Esophagus squamous epithelium (tissue), 5 donors: Measurements from ENCODE around the gene P2RX2. TPM values are rescaled to one million over a fixed set of nuclear protein-coding genes. Genes with fewer than 3 reads are reported as not detected.

Experiments
- DNase-seq: peaks from one replicate; lab custom pipeline; 2025; lab: John Stamatoyannopoulos, UW
- H3K27ac ChIP-seq, 4 donors: fragments of 200-600 bp; sonication (generic); one replicate each; pipeline ENCODE4 v1.5.1; 2016 to 2019; ENCODE audit warnings: mild to moderate bottlenecking in 1 of 4
- H3K27me3 ChIP-seq, 4 donors: fragments of 200-600 bp; sonication (generic); 1 replicate in 3 of 4; 2 replicates in 1 of 4; pipeline versions ENCODE4 v1.5.1 to v1.6.0; 2017 to 2021; ENCODE audit warnings: antibody characterized with exemption in 1 of 4
- H3K36me3 ChIP-seq, 3 donors: fragments of 200-600 bp; sonication (generic); one replicate each; pipeline ENCODE4 v1.5.1; 2016 to 2019
- H3K4me1 ChIP-seq, 3 donors: fragments of 200-600 bp; sonication (generic); one replicate each; pipeline ENCODE4 v1.5.1; 2017 to 2019
- H3K4me3 ChIP-seq, 4 donors: fragments of 200-600 bp; sonication (generic); 1 replicate in 3 of 4; 2 replicates in 1 of 4; pipeline ENCODE4 v1.5.1; 2016 to 2019; ENCODE audit warnings: mild to moderate bottlenecking in 2 of 4, moderate library complexity in 1 of 4
- H3K9me3 ChIP-seq, 3 donors: fragments of 200-600 bp; sonication (generic); one replicate each; pipeline ENCODE4 v1.5.1; 2016 to 2019
- CTCF ChIP-seq, 6 experiments: fragments of 450-650 bp in 4 of 6; fragments of 200-600 bp in 2 of 6; sonication (generic) in 2 of 6; IDR thresholded peaks; one replicate each; pipeline ENCODE4 v1.5.1; 2016 to 2019; ENCODE audit warnings: antibody characterized with exemption in 6 of 6, mild to moderate bottlenecking in 4 of 6, moderate library complexity in 4 of 6
- POLR2A ChIP-seq, 4 donors: fragments of 450-650 bp; IDR thresholded peaks; one replicate each; pipeline ENCODE4 v1.6.1; 2017; ENCODE audit warnings: antibody characterized with exemption in 4 of 4, mild to moderate bottlenecking in 4 of 4, moderate library complexity in 3 of 4
- WGBS, 2 donors: methylation state at CpG; one replicate each; pipeline ENCODE4 v1.1.5; 2018; 5-methylcytosine and 5-hydroxymethylcytosine counted together
- intact Hi-C: fragments of 100-400 bp; cut with DNase I; formaldehyde crosslinking; loops from one replicate; pipeline ENCODE4 v1.15.0; 2022
- total RNA-seq, 4 donors: library from RNA; depleted of rRNA; stranded (reverse); fragments of >200 nt; gene quantifications; one replicate each; pipeline ENCODE4 v1.1.0, GENCODE V29; 2016
- donor health status: DM: yes; HTN: yes; CAD: no.

The P2RX2 gene
- total RNA-seq, 4 donors from 2014 or later: 0.35 to 8.0 TPM; not detected in 2

- Histone ChIP-seq H3K27ac (no peak overlapping the region), H3K36me3 (peaks cover 15 to 100% (median 21%) of the 10 kb centered on the region in 3 donors), H3K9me3 (no peaks in the 10 kb centered on the region), H3K27me3 (no peaks in the 10 kb centered on the region), H3K4me1 (no peaks in the 10 kb centered on the region), H3K4me3 (no peak overlapping the region)
- intact Hi-C loops: no loop called here
- DNase-seq: no peak
- no peak for TF ChIP-seq POLR2A (IDR thresholded peaks at IDR 0.05)
- no peak for TF ChIP-seq CTCF (IDR thresholded peaks at IDR 0.05)
- 57 to 74% methylated on average over 5 of the region's 5 CpGs for WGBS, 2 donors
Observed at GRCh38 chr12:132660052-132660451, 41.5 kb downstream of the P2RX2 start.

- intact Hi-C loops: no loop called here
- Histone ChIP-seq H3K27me3 (no peaks in the 10 kb centered on the region), H3K27ac (no peak overlapping the region), H3K4me1 (no peaks in the 10 kb centered on the region), H3K9me3 (no peaks in the 10 kb centered on the region), H3K36me3 (peaks cover 15 to 100% (median 21%) of the 10 kb centered on the region in 3 donors), H3K4me3 (no peak overlapping the region)
- WGBS, 2 donors: 84 to 95% methylated on average over 6 to 9 of the region's 11 CpGs
- TF ChIP-seq POLR2A (IDR thresholded peaks at IDR 0.05) (no peak), CTCF (IDR thresholded peaks at IDR 0.05) (no peak)
- no peak for DNase-seq
Observed at GRCh38 chr12:132660996-132661395, 42.4 kb downstream of the P2RX2 start.

- Histone ChIP-seq H3K27ac (no peak overlapping the region), H3K36me3 (peaks cover 15 to 100% (median 21%) of the 10 kb centered on the region in 3 donors), H3K4me3 (no peak overlapping the region), H3K9me3 (no peaks in the 10 kb centered on the region), H3K4me1 (no peaks in the 10 kb centered on the region), H3K27me3 (no peaks in the 10 kb centered on the region)
- TF ChIP-seq CTCF (IDR thresholded peaks at IDR 0.05) (no peak), POLR2A (IDR thresholded peaks at IDR 0.05) (no peak)
- DNase-seq: no peak
- WGBS, 2 donors: 59 to 69% methylated on average over 5 of the region's 5 CpGs
- intact Hi-C loops: no loop called here
Observed at GRCh38 chr12:132661972-132662371, 43.4 kb downstream of the P2RX2 start.

GRCh38 chr12:132662901-132663755 is 44.6 kb downstream of the P2RX2 start:
- no peak for DNase-seq
- peaks cover 11 to 100% (median 26%) of the 10 kb centered on the region in 3 donors for H3K36me3 ChIP-seq

More at GRCh38 chr12:132662901-132663755, 44.6 kb downstream of the P2RX2 start:
- 74 to 86% methylated on average over 23 to 29 of the region's 29 CpGs for WGBS, 2 donors
- H3K4me1 ChIP-seq: no peaks in the 10 kb centered on the region
- no peaks in the 10 kb centered on the region for H3K27me3 ChIP-seq
- H3K27ac ChIP-seq: no peak overlapping the region
- TF ChIP-seq POLR2A (IDR thresholded peaks at IDR 0.05) (no peak), CTCF (IDR thresholded peaks at IDR 0.05) (no peak)
- intact Hi-C loops: no loop called here
- H3K4me3 ChIP-seq: no peak overlapping the region
- H3K9me3 ChIP-seq: no peaks in the 10 kb centered on the region
